A673 (cell line): Measurements from ENCODE around the gene TBCEL. TPM values are rescaled to one million over a fixed set of nuclear protein-coding genes. Genes with fewer than 3 reads are reported as not detected.

Source experiments
- BruUV-seq: library from RNA; stranded (reverse); fragments of 400-500 nt; replicated peaks from 2 replicates; lab custom pipeline; 2021; lab: Mats Ljungman, UMichigan
- CTCF ChIA-PET: fragments of 300-600 bp; sonication (Branson Sonifier 250); formaldehyde crosslinking; loops from one replicate; lab custom pipeline; 2022; ENCODE audit warnings: antibody characterized with exemption; lab: Charles Lee
- POLR2A ChIA-PET: fragments of 300-600 bp; sonication (Branson Sonifier 250); formaldehyde crosslinking; loops from one replicate; lab custom pipeline; 2022; ENCODE audit warnings: antibody characterized with exemption; ENCODE audit not compliant: low non-redundant PET; lab: Charles Lee
- DNase-seq: peaks from one replicate; pipeline ENCODE4 v3.0.0-alpha.2; 2015; ENCODE audit warnings: low spot score
- H3K27ac ChIP-seq: fragments of 200-600 bp; sonication (generic); 2 replicates; pipeline ENCODE4 v1.5.1; 2016; ENCODE audit warnings: mixed run types, low read depth, mild to moderate bottlenecking, mixed read lengths, antibody characterized with exemption, low read length; ENCODE audit not compliant: poor library complexity, severe bottlenecking
- H3K27me3 ChIP-seq: fragments of 200-600 bp; sonication (generic); replicated peaks from 2 replicates; pipeline ENCODE4 v1.6.1; 2017; ENCODE audit warnings: mixed run types, low read depth, mild to moderate bottlenecking, mixed read lengths, antibody characterized with exemption, low read length; ENCODE audit not compliant: insufficient read depth, poor library complexity
- H3K36me3 ChIP-seq: fragments of 200-600 bp; sonication (generic); 2 replicates; pipeline ENCODE4 v1.6.1; 2016; ENCODE audit warnings: mixed run types, mild to moderate bottlenecking, mixed read lengths, antibody characterized with exemption, low read length; ENCODE audit not compliant: insufficient read depth, poor library complexity, severe bottlenecking
- H3K4me1 ChIP-seq: fragments of 200-600 bp; sonication (generic); 2 replicates; pipeline ENCODE4 v1.6.1; 2017; ENCODE audit warnings: mixed run types, mild to moderate bottlenecking, mixed read lengths, antibody characterized with exemption, low read length; ENCODE audit not compliant: insufficient read depth, poor library complexity, severe bottlenecking
- H3K4me3 ChIP-seq: fragments of 200-600 bp; sonication (generic); 2 replicates; pipeline ENCODE4 v1.5.1; 2016; ENCODE audit warnings: low read depth, mixed run types, mild to moderate bottlenecking, mixed read lengths, low read length; ENCODE audit not compliant: poor library complexity, severe bottlenecking
- H3K9me3 ChIP-seq: fragments of 200-600 bp; sonication (generic); 2 replicates; pipeline ENCODE4 v1.6.1; 2016; ENCODE audit warnings: mixed run types, low read depth, mild to moderate bottlenecking, mixed read lengths, antibody characterized with exemption, low read length; ENCODE audit not compliant: poor library complexity, severe bottlenecking
- EZH2 ChIP-seq: fragments of 200-600 bp; sonication (generic); IDR thresholded peaks from 2 replicates; pipeline ENCODE4 v1.6.1; 2017; ENCODE audit warnings: borderline replicate concordance, low read depth, mild to moderate bottlenecking, mixed read lengths, antibody characterized with exemption, low read length; ENCODE audit not compliant: poor library complexity, severe bottlenecking
- intact Hi-C: fragments of 100-400 bp; cut with micrococcal nuclease; formaldehyde crosslinking; loops from one replicate; pipeline ENCODE4 v1.10.0; 2022; ENCODE audit not compliant: unreplicated experiment
- total RNA-seq: library from RNA; stranded (reverse); gene quantifications from 2 replicates; pipeline ENCODE4 v1.2.3, GENCODE V29; 2021
- TF ChIP-seq, protein P1 (sequence below): fragments of 300-800, 200-600 bp; sonication (generic); conservative IDR thresholded peaks from 2 replicates; pipeline ENCODE4 v1.5.1; 2017; ENCODE audit warnings: low read depth, mild to moderate bottlenecking, antibody characterized with exemption, low read length, moderate library complexity, mixed read lengths

Gene TBCEL
- total RNA-seq, 1 experiment from 2014 or later = 22.4 TPM

DNA sequence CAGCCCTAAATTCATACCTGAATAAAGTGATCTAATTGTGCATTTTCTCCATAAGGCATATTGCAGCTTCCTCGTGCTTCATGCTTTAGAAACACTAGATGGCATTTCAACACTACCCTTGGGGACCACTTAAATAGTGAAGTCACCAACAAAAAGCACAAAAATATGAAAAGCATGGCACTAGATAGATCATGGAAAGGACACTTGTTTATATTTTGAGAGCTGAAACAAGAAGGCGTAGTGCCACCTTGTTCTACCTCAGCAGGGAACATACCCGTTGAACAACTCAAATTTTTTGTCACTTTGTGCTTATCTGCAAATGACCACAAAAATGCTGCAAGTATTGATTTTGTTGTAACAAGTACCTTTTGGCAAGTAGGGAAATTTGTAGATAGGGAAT, 8.6 kb downstream of the TBCEL start:
- Histone ChIP-seq H3K4me3 (no peak overlapping the region), H3K27ac (no peak overlapping the region), H3K27me3 (no peaks in the 10 kb centered on the region), H3K4me1 (no peaks in the 10 kb centered on the region), H3K36me3 (no peaks in the 10 kb centered on the region), H3K9me3 (no peaks in the 10 kb centered on the region)
- DNase-seq = no peak
- intact Hi-C loops = no loop called here
- no peak for TF ChIP-seq EZH2
- TF ChIP-seq, protein P1, sequence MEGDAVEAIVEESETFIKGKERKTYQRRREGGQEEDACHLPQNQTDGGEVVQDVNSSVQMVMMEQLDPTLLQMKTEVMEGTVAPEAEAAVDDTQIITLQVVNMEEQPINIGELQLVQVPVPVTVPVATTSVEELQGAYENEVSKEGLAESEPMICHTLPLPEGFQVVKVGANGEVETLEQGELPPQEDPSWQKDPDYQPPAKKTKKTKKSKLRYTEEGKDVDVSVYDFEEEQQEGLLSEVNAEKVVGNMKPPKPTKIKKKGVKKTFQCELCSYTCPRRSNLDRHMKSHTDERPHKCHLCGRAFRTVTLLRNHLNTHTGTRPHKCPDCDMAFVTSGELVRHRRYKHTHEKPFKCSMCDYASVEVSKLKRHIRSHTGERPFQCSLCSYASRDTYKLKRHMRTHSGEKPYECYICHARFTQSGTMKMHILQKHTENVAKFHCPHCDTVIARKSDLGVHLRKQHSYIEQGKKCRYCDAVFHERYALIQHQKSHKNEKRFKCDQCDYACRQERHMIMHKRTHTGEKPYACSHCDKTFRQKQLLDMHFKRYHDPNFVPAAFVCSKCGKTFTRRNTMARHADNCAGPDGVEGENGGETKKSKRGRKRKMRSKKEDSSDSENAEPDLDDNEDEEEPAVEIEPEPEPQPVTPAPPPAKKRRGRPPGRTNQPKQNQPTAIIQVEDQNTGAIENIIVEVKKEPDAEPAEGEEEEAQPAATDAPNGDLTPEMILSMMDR = peak; percentile 27; the same call in 1 of the 2 replicates
- BruUV-seq = no TSS peak
- POLR2A ChIA-PET = no interaction called here
- CTCF ChIA-PET = interaction anchor here (1.2 kb wide), 1 partner anchor 163 kb away, joined by 3 read pairs; no protein-coding TSS in a partner anchor

DNA sequence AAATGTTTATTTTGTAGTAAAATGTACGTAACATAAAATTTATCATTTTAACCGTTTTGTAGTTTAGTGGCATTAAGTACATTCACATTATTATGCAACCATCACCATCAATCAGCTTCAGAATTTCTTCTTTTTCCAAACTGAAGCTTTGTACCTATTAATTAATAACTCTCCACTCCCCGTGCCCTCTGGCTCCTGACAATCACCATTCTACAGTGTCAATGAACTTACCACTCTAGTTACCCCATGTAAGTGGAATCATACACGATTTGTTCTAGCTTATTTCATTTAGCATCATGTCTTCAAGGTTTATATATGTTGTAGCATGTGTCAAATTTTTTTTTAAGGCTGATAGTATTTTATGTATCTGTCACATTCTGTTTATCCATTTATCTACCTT, 9.7 kb downstream of the TBCEL start:
- ChIA-PET POLR2A (no interaction called here), CTCF (no interaction called here)
- Histone ChIP-seq H3K4me1 (no peaks in the 10 kb centered on the region), H3K9me3 (no peaks in the 10 kb centered on the region), H3K36me3 (no peaks in the 10 kb centered on the region), H3K27ac (no peak overlapping the region), H3K27me3 (no peaks in the 10 kb centered on the region), H3K4me3 (no peak overlapping the region)
- no peak for TF ChIP-seq EZH2
- TF ChIP-seq, protein P1 = no peak
- intact Hi-C loops = no loop called here
- no peak for DNase-seq
- no TSS peak for BruUV-seq

DNA sequence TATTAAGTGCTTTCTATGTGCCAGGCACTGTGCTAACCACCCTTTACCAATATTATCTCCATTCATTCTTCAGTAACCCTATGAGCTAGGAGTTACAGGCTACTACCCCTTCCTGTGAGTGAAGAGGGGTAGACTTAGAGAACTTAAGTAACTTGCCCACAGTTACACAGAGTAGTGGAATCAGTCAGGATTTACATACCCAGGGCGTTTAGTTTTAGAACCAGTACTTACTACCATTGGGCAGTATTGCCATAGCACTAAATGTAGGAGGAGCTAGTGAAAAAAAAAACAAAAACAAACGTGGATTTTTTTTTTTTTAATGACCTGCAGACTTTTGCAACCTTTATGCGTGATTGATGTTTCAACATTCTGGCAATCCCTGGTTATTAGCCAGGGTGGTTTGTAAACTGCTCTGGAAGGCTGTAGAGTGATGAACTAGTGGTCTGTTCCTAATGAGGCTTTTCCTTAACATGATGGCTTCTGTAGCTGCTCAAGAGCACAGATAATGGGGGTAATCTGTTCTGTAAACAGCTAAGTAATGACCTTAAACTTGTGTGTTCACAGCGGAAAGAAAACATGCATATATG, 11.4 kb downstream of the TBCEL start:
- BruUV-seq = no TSS peak
- ChIA-PET POLR2A (interaction anchor here (0.6 kb wide), 1 partner anchor 46 kb away, joined by 4 read pairs; no protein-coding TSS in a partner anchor), CTCF (no interaction called here)
- DNase-seq = no peak
- Histone ChIP-seq H3K27me3 (no peaks in the 10 kb centered on the region), H3K36me3 (no peaks in the 10 kb centered on the region), H3K9me3 (no peaks in the 10 kb centered on the region), H3K27ac (no peak overlapping the region), H3K4me3 (no peak overlapping the region), H3K4me1 (no peaks in the 10 kb centered on the region)
- TF ChIP-seq EZH2 = no peak
- intact Hi-C loops = no loop called here

DNA sequence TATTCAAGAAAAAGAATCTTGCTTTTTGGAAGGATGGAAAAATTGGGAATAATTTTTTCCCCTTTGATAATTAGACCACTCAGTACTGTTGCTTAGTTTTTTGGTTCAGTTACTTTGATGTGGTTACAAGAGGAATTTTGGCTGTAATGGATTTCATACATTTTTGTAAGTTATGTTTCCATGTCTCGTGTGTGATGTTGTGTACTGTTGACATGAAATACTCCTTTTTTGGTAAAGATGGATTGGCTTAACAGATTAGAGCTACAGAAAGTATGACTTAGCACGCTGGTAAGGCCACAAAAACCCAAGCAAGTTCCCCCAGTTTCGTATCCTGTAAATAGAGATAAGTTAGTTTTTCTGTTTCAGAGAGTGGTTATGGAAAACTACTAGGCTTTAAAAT, 11.9 kb downstream of the TBCEL start:
- H3K9me3 ChIP-seq = no peaks in the 10 kb centered on the region
- no peaks in the 10 kb centered on the region for H3K36me3 ChIP-seq
- DNase-seq = no peak
- CTCF ChIA-PET = no interaction called here
- no peaks in the 10 kb centered on the region for H3K4me1 ChIP-seq
- H3K4me3 ChIP-seq = no peak overlapping the region
- POLR2A ChIA-PET = interaction anchor here (0.6 kb wide), 1 partner anchor 45 kb away, joined by 4 read pairs; no protein-coding TSS in a partner anchor
- intact Hi-C loops = no loop called here
- TF ChIP-seq EZH2 = no peak
- TF ChIP-seq, protein P1 = no peak
- BruUV-seq = no TSS peak
- H3K27me3 ChIP-seq = no peaks in the 10 kb centered on the region
- no peak overlapping the region for H3K27ac ChIP-seq
